SK-N-SH (cell line): ENCODE measurements around the gene MARF1. TPM values are rescaled to one million over a fixed set of nuclear protein-coding genes. Genes with fewer than 3 reads are reported as not detected.
"Not testable (repeated sequence)": the region's sequence is repeated elsewhere in the genome, so short reads cannot be mapped to it uniquely, and the experiment has no call there.

Source experiments
- CTCF ChIA-PET: fragments of 300-600, 350-600 bp; formaldehyde crosslinking; extraction: SDS; loops from one replicate; lab custom pipeline; 2021; lab: Yijun Ruan, JAX
- POLR2A ChIA-PET: fragments of 350-600 bp; sonication (Branson Sonifier 250); formaldehyde crosslinking; extraction: SDS; loops from one replicate; lab custom pipeline; 2020; ENCODE audit warnings: antibody characterized with exemption, inconsistent platforms; lab: Yijun Ruan, JAX
- DNase-seq: peaks from one replicate; pipeline ENCODE4 v3.0.0; 2012
- H2AFZ ChIP-seq: fragments of 200-600 bp; sonication (generic); 2 replicates; pipeline ENCODE4 v1.8.1; 2016; ENCODE audit warnings: antibody characterized with exemption, mild to moderate bottlenecking, low read depth
- H3F3A ChIP-seq: fragments of 200-600 bp; sonication (generic); replicated peaks from 2 replicates; pipeline ENCODE3; 2016; ENCODE audit warnings: antibody characterized with exemption, mild to moderate bottlenecking; ENCODE audit not compliant: insufficient read depth
- H3K27ac ChIP-seq, 2 experiments: fragments of 200-500 bp in 1 of 2; fragments of 200-600 bp in 1 of 2; sonication (Bioruptor generic) in 1 of 2; sonication (generic), shearing (Covaris generic) in 1 of 2; 2 replicates each; pipeline versions ENCODE4 v1.5.1 to v1.6.1; 2014 to 2016; ENCODE audit warnings: low read depth in 2 of 2, inconsistent platforms in 1 of 2, low read length in 1 of 2, mild to moderate bottlenecking in 1 of 2, mixed read lengths in 1 of 2
- H3K27me3 ChIP-seq: fragments of 200-600 bp; sonication (generic), shearing (Covaris generic); 2 replicates; pipeline ENCODE4 v1.6.1; 2016; ENCODE audit warnings: mixed run types; ENCODE audit not compliant: insufficient read depth
- H3K36me3 ChIP-seq, 2 experiments: fragments of 200-500 bp in 1 of 2; fragments of 200-600 bp in 1 of 2; sonication (Bioruptor generic) in 1 of 2; sonication (generic) in 1 of 2; replicated peaks in 1 of 2; 2 replicates each; pipeline versions ENCODE3 to v1.5.1; 2014 to 2016; ENCODE audit warnings: low read length in 1 of 2, mild to moderate bottlenecking in 1 of 2; ENCODE audit not compliant: insufficient read depth in 2 of 2, control insufficient read depth in 1 of 2
- H3K4me1 ChIP-seq, 2 experiments: fragments of 200-500 bp in 1 of 2; fragments of 200-600 bp in 1 of 2; sonication (Bioruptor generic) in 1 of 2; sonication (generic), shearing (Covaris generic) in 1 of 2; 2 replicates each; pipeline versions ENCODE4 v1.5.1 to v1.6.1; 2014 to 2016; ENCODE audit warnings: low read depth in 1 of 2, low read length in 1 of 2, mixed run types in 1 of 2; ENCODE audit not compliant: insufficient read depth in 2 of 2, control insufficient read depth in 1 of 2
- H3K4me2 ChIP-seq: fragments of 200-600 bp; sonication (generic), shearing (Covaris generic); 2 replicates; pipeline ENCODE4 v1.6.1; 2017; ENCODE audit warnings: mixed run types
- H3K4me3 ChIP-seq, 2 experiments: fragments of 200-500 bp in 1 of 2; fragments of 200-600 bp in 1 of 2; sonication (Bioruptor generic) in 1 of 2; sonication (generic), shearing (Covaris generic) in 1 of 2; 2 replicates each; pipeline versions ENCODE4 v1.5.1 to v1.8.1; 2014 to 2016; ENCODE audit warnings: low read depth in 2 of 2, inconsistent platforms in 1 of 2, low read length in 1 of 2, mild to moderate bottlenecking in 1 of 2, mixed read lengths in 1 of 2, moderate library complexity in 1 of 2
- H3K79me2 ChIP-seq: fragments of 200-600 bp; sonication (generic); 2 replicates; pipeline ENCODE4 v1.8.1; 2017; ENCODE audit warnings: mild to moderate bottlenecking; ENCODE audit not compliant: insufficient read depth
- H3K9ac ChIP-seq: fragments of 200-600 bp; sonication (generic); 2 replicates; pipeline ENCODE4 v1.6.1; 2017; ENCODE audit warnings: mixed run types
- H3K9me2 ChIP-seq: fragments of 200-600 bp; sonication (generic); 2 replicates; pipeline ENCODE4 v1.6.1; 2017; ENCODE audit warnings: mixed run types
- H3K9me3 ChIP-seq: fragments of 200-600 bp; sonication (generic); 2 replicates; pipeline ENCODE4 v1.6.1; 2017; ENCODE audit warnings: mixed run types, mild to moderate bottlenecking, moderate library complexity
- H4K20me1 ChIP-seq: fragments of 200-600 bp; sonication (generic); 2 replicates; pipeline ENCODE4 v1.6.1; 2017; ENCODE audit warnings: mild to moderate bottlenecking, mixed run types; ENCODE audit not compliant: insufficient read depth
- CHD2 ChIP-seq: fragments of 150-350 bp; IDR thresholded peaks from 2 replicates; pipeline ENCODE4 v1.6.1; 2018; ENCODE audit warnings: low read length; ENCODE audit not compliant: partially characterized antibody
- EP300 ChIP-seq, 2 experiments: IDR thresholded peaks; 2 replicates each; pipeline versions ENCODE4 v1.4.0 to v1.6.1; 2012; ENCODE audit warnings: borderline replicate concordance in 1 of 2, low read depth in 1 of 2, low read length in 1 of 2
- GATA2 ChIP-seq: sonication (generic); formaldehyde crosslinking; IDR thresholded peaks from 2 replicates; pipeline ENCODE4 v1.5.0; 2020; ENCODE audit warnings: mild to moderate bottlenecking, missing genetic modification reagents
- RAD21 ChIP-seq: IDR thresholded peaks from 2 replicates; pipeline ENCODE4 v1.6.1; 2012; ENCODE audit warnings: mild to moderate bottlenecking, low read length
- RCOR1 ChIP-seq: fragments of 150-350 bp; IDR thresholded peaks from 2 replicates; pipeline ENCODE4 v1.6.1; 2017; ENCODE audit warnings: antibody characterized with exemption, low read length
- WGBS: methylation state at CpG from one replicate; pipeline ENCODE4 v1.1.6; 2017; ENCODE audit warnings: low lambda C conversion rate; 5-methylcytosine and 5-hydroxymethylcytosine counted together
- polyA plus RNA-seq, 3 experiments: library from polyadenylated mRNA; depleted of rRNA; stranded (reverse); fragments of >200 nt; gene quantifications; 2 replicates each; pipeline ENCODE4 v1.2.3, GENCODE V29; 2012
- TF ChIP-seq, protein P1 (sequence below): IDR thresholded peaks from 2 replicates; pipeline ENCODE4; 2012
- TF ChIP-seq, protein P2 (sequence below): IDR thresholded peaks from 2 replicates; pipeline ENCODE4 v1.4.0; 2012; ENCODE audit warnings: low read depth, borderline replicate concordance

MARF1 gene
- polyA plus RNA-seq, 1 of the 3 experiments (the other 2 are of a cell fraction), result 10.3 TPM

DNA sequence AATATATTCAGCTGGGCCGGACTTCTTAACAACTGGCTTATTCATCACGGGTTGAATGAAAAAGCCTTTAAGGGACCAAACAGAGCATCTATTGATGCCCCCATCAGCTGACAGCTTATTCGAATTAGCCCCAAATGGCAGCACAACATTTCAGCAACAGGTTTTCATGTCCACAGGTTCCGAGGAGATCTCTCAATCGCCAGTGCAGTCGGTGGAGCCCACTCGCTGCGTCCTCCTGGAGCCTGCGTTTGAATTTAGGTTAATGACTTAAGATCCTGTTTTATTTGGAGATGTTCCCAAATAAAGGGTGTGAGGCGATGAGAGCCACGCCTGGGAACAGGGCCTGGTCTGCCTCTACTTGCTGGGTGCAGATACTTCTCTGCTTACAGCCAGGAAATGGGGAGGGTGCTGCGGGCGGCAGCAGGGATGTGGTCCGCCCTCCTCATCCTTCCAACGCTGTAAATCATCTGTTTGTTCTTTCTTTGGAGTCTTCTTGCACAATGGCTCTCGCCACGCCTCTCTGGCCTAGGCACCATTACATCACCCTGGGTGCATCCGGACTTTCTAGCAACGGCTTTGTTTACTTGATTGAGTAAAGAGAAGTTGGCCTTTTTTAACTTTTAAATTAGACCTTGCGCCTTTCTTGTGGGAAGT is 29.7 kb upstream of the MARF1 start:
- Histone ChIP-seq H3K27ac (no peak overlapping the region), H2AFZ (no peak overlapping the region), H3K79me2 (peaks cover 27% of the 10 kb centered on the region; the same call in 1 of the 2 replicates), H4K20me1 (0 out of 2 replicates have a peak, but pooled peaks cover 5% of the 10 kb centered on the region), H3K9me3 (no peaks in the 10 kb centered on the region), H3K9ac (no peak overlapping the region), H3F3A (no peaks in the 10 kb centered on the region), H3K4me1 (no peaks in the 10 kb centered on the region), H3K36me3 (peaks cover 0 to 14% of the 10 kb centered on the region in 2 experiments), H3K27me3 (no peaks in the 10 kb centered on the region), H3K4me3 (no peak overlapping the region), H3K4me2 (no peak overlapping the region), H3K9me2 (no peaks in the 10 kb centered on the region)
- ChIA-PET CTCF (interaction anchor here (0.9 kb wide), 1 partner anchor 29 kb away, joined by 3 read pairs; no protein-coding TSS in a partner anchor), POLR2A (no interaction called here)
- TF ChIP-seq, protein P1, sequence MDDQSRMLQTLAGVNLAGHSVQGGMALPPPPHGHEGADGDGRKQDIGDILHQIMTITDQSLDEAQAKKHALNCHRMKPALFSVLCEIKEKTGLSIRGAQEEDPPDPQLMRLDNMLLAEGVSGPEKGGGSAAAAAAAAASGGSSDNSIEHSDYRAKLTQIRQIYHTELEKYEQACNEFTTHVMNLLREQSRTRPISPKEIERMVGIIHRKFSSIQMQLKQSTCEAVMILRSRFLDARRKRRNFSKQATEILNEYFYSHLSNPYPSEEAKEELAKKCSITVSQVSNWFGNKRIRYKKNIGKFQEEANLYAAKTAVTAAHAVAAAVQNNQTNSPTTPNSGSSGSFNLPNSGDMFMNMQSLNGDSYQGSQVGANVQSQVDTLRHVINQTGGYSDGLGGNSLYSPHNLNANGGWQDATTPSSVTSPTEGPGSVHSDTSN, result no peak
- TF ChIP-seq CHD2 (no peak), GATA2 (no peak)
- no peak for DNase-seq
- 74% methylated on average over 20 of the region's 20 CpGs for WGBS

DNA sequence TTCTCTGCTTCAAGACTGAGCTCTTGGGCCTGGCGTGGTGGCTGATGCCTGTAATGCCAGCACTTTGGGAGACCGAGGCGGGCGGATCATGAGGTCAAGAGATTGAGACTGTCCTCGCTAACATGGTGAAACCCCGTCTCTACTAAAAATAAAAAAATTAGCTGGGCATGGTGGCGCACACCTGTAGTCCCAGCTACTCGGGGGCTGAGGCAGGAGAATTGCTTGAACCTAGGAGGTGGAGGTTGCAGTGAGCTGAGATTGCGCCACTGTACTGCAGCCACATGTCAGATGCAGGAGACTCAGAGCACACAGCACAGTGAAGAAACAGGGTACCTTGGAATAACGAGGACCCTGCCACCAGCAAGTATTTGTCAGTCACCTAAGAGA is 29.2 kb upstream of the MARF1 start:
- H3K9ac ChIP-seq, H4K20me1 ChIP-seq, H3K27ac ChIP-seq, H3F3A ChIP-seq, H3K9me2 ChIP-seq, H3K4me2 ChIP-seq, H3K4me1 ChIP-seq, DNase-seq, H3K27me3 ChIP-seq, H3K4me3 ChIP-seq, POLR2A ChIA-PET, H3K9me3 ChIP-seq, H2AFZ ChIP-seq: not testable (repeated sequence)
- CTCF ChIA-PET, result interaction anchor here (0.9 to 1.3 kb wide), 2 partner anchors 28 to 150 kb away, joined by 3 to 4 read pairs; no protein-coding TSS in a partner anchor
- Histone ChIP-seq H3K79me2 (peaks cover 27% of the 10 kb centered on the region; the same call in 1 of the 2 replicates), H3K36me3 (peaks cover 2 to 18% of the 10 kb centered on the region in 2 experiments)
- WGBS, result 95% methylated on average over 10 of the region's 10 CpGs

DNA sequence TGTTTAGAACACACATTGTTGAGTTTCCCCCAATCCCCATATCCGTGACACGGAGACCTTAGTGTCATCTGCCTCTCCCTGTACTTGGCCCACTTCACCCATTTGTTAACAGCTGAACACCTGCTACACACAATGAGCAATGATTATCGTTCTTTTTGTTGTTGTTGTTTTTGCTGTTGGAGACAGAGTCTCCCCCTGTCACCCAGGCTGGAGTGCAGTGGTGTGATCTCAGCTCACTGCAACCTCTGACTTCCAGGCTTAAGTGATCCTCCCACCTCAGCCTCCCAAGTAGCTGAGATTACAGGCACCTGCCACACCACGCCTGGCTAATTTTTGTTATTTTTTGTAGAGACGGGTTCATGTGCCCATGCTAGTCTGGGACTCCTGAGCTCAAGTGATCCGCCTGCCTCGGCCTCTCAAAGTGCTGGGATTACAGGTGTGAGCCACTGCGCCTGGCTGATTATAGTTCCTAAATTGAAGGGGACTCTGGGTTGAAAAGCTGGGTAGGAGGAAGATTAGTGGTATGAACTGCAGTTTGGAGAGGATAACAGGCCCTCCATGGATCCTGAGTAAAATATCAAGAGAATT is 28.7 kb upstream of the MARF1 start:
- Histone ChIP-seq H3F3A (no peaks in the 10 kb centered on the region), H3K36me3 (peaks cover 2 to 22% of the 10 kb centered on the region in 2 experiments), H3K4me2 (no peak overlapping the region), H3K4me3 (no peak overlapping the region), H3K27ac (no peak overlapping the region), H3K4me1 (no peaks in the 10 kb centered on the region), H2AFZ (no peak overlapping the region), H3K9me2 (no peaks in the 10 kb centered on the region), H3K27me3 (no peaks in the 10 kb centered on the region), H3K79me2 (peaks cover 27% of the 10 kb centered on the region; the same call in 1 of the 2 replicates), H4K20me1 (0 out of 2 replicates have a peak, but pooled peaks cover 5% of the 10 kb centered on the region), H3K9ac (no peak overlapping the region), H3K9me3 (no peaks in the 10 kb centered on the region)
- DNase-seq, result no peak
- TF ChIP-seq, protein P2, sequence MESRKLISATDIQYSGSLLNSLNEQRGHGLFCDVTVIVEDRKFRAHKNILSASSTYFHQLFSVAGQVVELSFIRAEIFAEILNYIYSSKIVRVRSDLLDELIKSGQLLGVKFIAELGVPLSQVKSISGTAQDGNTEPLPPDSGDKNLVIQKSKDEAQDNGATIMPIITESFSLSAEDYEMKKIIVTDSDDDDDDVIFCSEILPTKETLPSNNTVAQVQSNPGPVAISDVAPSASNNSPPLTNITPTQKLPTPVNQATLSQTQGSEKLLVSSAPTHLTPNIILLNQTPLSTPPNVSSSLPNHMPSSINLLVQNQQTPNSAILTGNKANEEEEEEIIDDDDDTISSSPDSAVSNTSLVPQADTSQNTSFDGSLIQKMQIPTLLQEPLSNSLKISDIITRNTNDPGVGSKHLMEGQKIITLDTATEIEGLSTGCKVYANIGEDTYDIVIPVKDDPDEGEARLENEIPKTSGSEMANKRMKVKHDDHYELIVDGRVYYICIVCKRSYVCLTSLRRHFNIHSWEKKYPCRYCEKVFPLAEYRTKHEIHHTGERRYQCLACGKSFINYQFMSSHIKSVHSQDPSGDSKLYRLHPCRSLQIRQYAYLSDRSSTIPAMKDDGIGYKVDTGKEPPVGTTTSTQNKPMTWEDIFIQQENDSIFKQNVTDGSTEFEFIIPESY, result no peak
- TF ChIP-seq RCOR1, result no peak
- TF ChIP-seq CHD2, result no peak
- TF ChIP-seq RAD21, result no peak
- TF ChIP-seq EP300 (IDR thresholded peaks at IDR 0.05; ENCODE audit: borderline replicate concordance in 1 of 2, low read depth in 1 of 2, low read length in 1 of 2), result no peak
- ChIA-PET POLR2A (no interaction called here), CTCF (interaction anchor here (0.6 to 1.3 kb wide), 3 partner anchors 28 to 150 kb away, joined by 3 to 4 read pairs (median 3); no protein-coding TSS in a partner anchor)
- 96% methylated on average over 8 of the region's 8 CpGs for WGBS
